HepG2 (cell line): Measurements from ENCODE around the gene EPHB6. TPM values are rescaled to one million over a fixed set of nuclear protein-coding genes. Genes with fewer than 3 reads are reported as not detected.

Experiments
- ATAC-seq: fragments of 200-7000 bp; cut with Tn5 transposase; 3 replicates; pipeline ENCODE4 v1.9.1; 2020; ENCODE audit warnings: mild to moderate bottlenecking, moderate library complexity
- BruUV-seq: library from RNA; stranded (reverse); fragments of 400-500 nt; replicated peaks from 2 replicates; lab custom pipeline; 2021; lab: Mats Ljungman, UMichigan
- CTCF ChIA-PET: fragments of 300-600 bp; formaldehyde crosslinking; extraction: SDS; loops from one replicate; lab custom pipeline; 2021; ENCODE audit warnings: low total read pairs, inconsistent platforms, low intra/inter-chr PET ratio; lab: Yijun Ruan, JAX
- POLR2A ChIA-PET: fragments of 350-600 bp; sonication (Branson Sonifier 250); formaldehyde crosslinking; loops from one replicate; lab custom pipeline; 2020; ENCODE audit warnings: antibody characterized with exemption, inconsistent platforms; lab: Yijun Ruan, JAX
- DNase-seq: peaks from one replicate; pipeline ENCODE4 v3.0.0-alpha.2; 2015; ENCODE audit warnings: low spot score
- FAIRE-seq: peaks from 3 replicates; lab custom pipeline; 2011; peaks lifted over from hg19 to GRCh38; lab: Jason Lieb, UNC
- H2AFZ ChIP-seq: one replicate; pipeline ENCODE4 v1.6.1; 2011; ENCODE audit warnings: low read length, inconsistent platforms
- H3K27ac ChIP-seq: fragments of 300-600 bp; 3 replicates; pipeline ENCODE4 v1.8.0; 2011; ENCODE audit warnings: mixed run types, mild to moderate bottlenecking, mixed read lengths, low read length, inconsistent platforms; ENCODE audit not compliant: insufficient read depth; ENCODE audit errors: extremely low read length
- H3K27me3 ChIP-seq, 2 experiments: fragments of 200-600 bp in 1 of 2; 2 replicates in 1 of 2; 3 replicates in 1 of 2; pipeline versions ENCODE4 v1.6.0 to v1.8.0; 2011; ENCODE audit warnings: low read length in 2 of 2, mild to moderate bottlenecking in 2 of 2, moderate library complexity in 2 of 2, inconsistent platforms in 1 of 2; ENCODE audit not compliant: insufficient read depth in 2 of 2, control insufficient read depth in 1 of 2
- H3K36me3 ChIP-seq, 2 experiments: fragments of 200-600 bp in 1 of 2; replicated peaks in 1 of 2; 2 replicates in 1 of 2; 3 replicates in 1 of 2; pipeline versions ENCODE4 v1.5.1 to v1.8.0; 2011; ENCODE audit warnings: low read length in 2 of 2, inconsistent platforms in 1 of 2; ENCODE audit not compliant: insufficient read depth in 2 of 2, control insufficient read depth in 1 of 2
- H3K4me1 ChIP-seq: 2 replicates; pipeline ENCODE4 v1.5.1; 2012; ENCODE audit warnings: low read length, inconsistent platforms; ENCODE audit not compliant: insufficient read depth
- H3K4me2 ChIP-seq: 2 replicates; pipeline ENCODE4 v1.6.0; 2011; ENCODE audit warnings: low read depth, low read length, inconsistent platforms
- H3K4me3 ChIP-seq, 3 experiments: fragments of 200-600 bp in 1 of 3; sonication (generic), shearing (Covaris generic) in 1 of 3; replicated peaks in 1 of 3; 2 replicates each; pipeline ENCODE4 v1.5.1; 2011 to 2016; ENCODE audit warnings: low read length in 3 of 3, inconsistent platforms in 2 of 3, low read depth in 2 of 3, mild to moderate bottlenecking in 2 of 3, control low read depth in 1 of 3, mixed read lengths in 1 of 3; ENCODE audit not compliant: insufficient read depth in 1 of 3
- H3K79me2 ChIP-seq: one replicate; pipeline ENCODE4 v1.6.1; 2011; ENCODE audit warnings: low read length, inconsistent platforms; ENCODE audit not compliant: insufficient read depth
- H3K9ac ChIP-seq: 2 replicates; pipeline ENCODE4 v1.6.0; 2011; ENCODE audit warnings: mild to moderate bottlenecking, low read depth, low read length, inconsistent platforms; ENCODE audit not compliant: insufficient read depth
- H3K9me3 ChIP-seq: 2 replicates; pipeline ENCODE4 v1.5.1; 2012; ENCODE audit warnings: mild to moderate bottlenecking, low read length
- H4K20me1 ChIP-seq: 2 replicates; pipeline ENCODE4 v1.6.0; 2011; ENCODE audit warnings: inconsistent platforms, mild to moderate bottlenecking, low read length, moderate library complexity; ENCODE audit not compliant: insufficient read depth
- CEBPG ChIP-seq: IDR thresholded peaks from 2 replicates; pipeline ENCODE4 v1.6.1; 2016
- ESRRA ChIP-seq: sonication (generic); formaldehyde crosslinking; IDR thresholded peaks from 2 replicates; pipeline ENCODE4 v1.5.1; 2020; ENCODE audit warnings: mild to moderate bottlenecking, low read depth, missing genetic modification reagents
- MEIS1 ChIP-seq: sonication (generic); formaldehyde crosslinking; IDR thresholded peaks from 2 replicates; pipeline ENCODE4 v1.9.0; 2021; ENCODE audit warnings: mild to moderate bottlenecking, missing genetic modification reagents, moderate library complexity, borderline replicate concordance
- MYC ChIP-seq: sonication (generic); formaldehyde crosslinking; IDR thresholded peaks from 2 replicates; pipeline ENCODE4 v1.9.0; 2021; ENCODE audit warnings: missing genetic modification reagents, borderline replicate concordance
- PRDM4 ChIP-seq: sonication (generic); formaldehyde crosslinking; IDR thresholded peaks from 2 replicates; pipeline ENCODE4 v1.9.0; 2021; ENCODE audit warnings: missing genetic modification reagents, borderline replicate concordance
- SRF ChIP-seq: IDR thresholded peaks from 2 replicates; pipeline ENCODE4 v1.6.1; 2011; ENCODE audit warnings: mild to moderate bottlenecking, low read depth, low read length, moderate library complexity
- ZBTB42 ChIP-seq: sonication (generic); formaldehyde crosslinking; IDR thresholded peaks from 2 replicates; pipeline ENCODE4 v1.5.0; 2020; ENCODE audit warnings: mild to moderate bottlenecking, missing genetic modification reagents
- ZNF317 ChIP-seq: sonication (generic); formaldehyde crosslinking; IDR thresholded peaks from 2 replicates; pipeline ENCODE4 v1.5.0; 2020; ENCODE audit warnings: mild to moderate bottlenecking, missing genetic modification reagents
- ZNF510 ChIP-seq: sonication (generic); formaldehyde crosslinking; IDR thresholded peaks from 2 replicates; pipeline ENCODE4 v1.4.0; 2020; ENCODE audit warnings: low read depth, mild to moderate bottlenecking, missing genetic modification reagents
- ZNF572 ChIP-seq: sonication (generic); formaldehyde crosslinking; IDR thresholded peaks from 2 replicates; pipeline ENCODE4 v1.5.1; 2020; ENCODE audit warnings: mild to moderate bottlenecking, missing genetic modification reagents
- ZNF609 ChIP-seq: sonication (generic); formaldehyde crosslinking; IDR thresholded peaks from 2 replicates; pipeline ENCODE4 v1.4.0; 2020; ENCODE audit warnings: mild to moderate bottlenecking, missing genetic modification reagents, borderline replicate concordance
- WGBS: methylation state at CpG from one replicate; pipeline ENCODE4 v1.1.6; 2017; ENCODE audit warnings: low lambda C conversion rate; 5-methylcytosine and 5-hydroxymethylcytosine counted together
- in situ Hi-C: cut with HindIII; loops from 2 replicates; pipeline ENCODE4 v1.10.0; 2017; ENCODE audit warnings: low pct_unique_long_range_greater_than_20kb; ENCODE audit not compliant: extremely low pct_ligation_motif_present
- intact Hi-C: fragments of 100-400 bp; cut with micrococcal nuclease; formaldehyde crosslinking; loops from one replicate; pipeline ENCODE4 v1.10.0; 2022; ENCODE audit not compliant: unreplicated experiment
- polyA plus RNA-seq, 8 experiments: library from polyadenylated mRNA; depleted of rRNA in 3 of 8; stranded (reverse) in 7 of 8; unstranded in 1 of 8; fragments of >200 nt; fragmentation: Illumina TruSeq in 4 of 8; extraction: Trizol in 4 of 8; gene quantifications; 2 replicates each; pipeline versions ENCODE4 v1.2.1 to v1.2.3, GENCODE V29; 2011 to 2016; ENCODE audit warnings: low read depth in 4 of 8, missing spikeins in 1 of 8, mixed read lengths in 1 of 8; ENCODE audit not compliant: insufficient read depth in 1 of 8
- total RNA-seq, 5 experiments: library from RNA; depleted of rRNA; stranded (reverse); fragments of >200 nt; fragmentation: Illumina TruSeq; extraction: Trizol; gene quantifications; 2 replicates each; pipeline ENCODE4 v1.2.3, GENCODE V29; 2016; ENCODE audit warnings: low read depth in 1 of 5

Gene EPHB6
- total and polyA plus RNA-seq, 2 of the 13 experiments (the other 11 are each of a cell fraction or from before 2014, with no cell fraction given) = not detected

- CTCF ChIA-PET = no interaction called here
- no peaks in the 10 kb centered on the region for H3K79me2 ChIP-seq
- no peaks in the 10 kb centered on the region for H4K20me1 ChIP-seq
- DNase-seq (no peak), FAIRE-seq (no peak), ATAC-seq (no peak)
- in situ Hi-C loops = no loop called here
- H3K9ac ChIP-seq = no peak overlapping the region
- no peaks in the 10 kb centered on the region for H3K36me3 ChIP-seq
- POLR2A ChIA-PET = no interaction called here
- no peak overlapping the region for H3K4me3 ChIP-seq
- no peaks in the 10 kb centered on the region for H3K9me3 ChIP-seq
- TF ChIP-seq MYC (CRISPR knock-in tag) = no peak
- H2AFZ ChIP-seq = no peak overlapping the region
- peaks cover 8 to 57% of the 10 kb centered on the region in 2 experiments; a peak in 4 of 5 replicates for H3K27me3 ChIP-seq
- no peak overlapping the region for H3K4me2 ChIP-seq
- intact Hi-C loops = no loop called here
- H3K27ac ChIP-seq = no peak overlapping the region
- 12% methylated on average over 4 of the region's 4 CpGs for WGBS
- H3K4me1 ChIP-seq = no peaks in the 10 kb centered on the region
- no TSS peak for BruUV-seq
Measured at GRCh38 chr7:142862351-142862750, 7.5 kb downstream of the EPHB6 start.

- H3K9ac ChIP-seq = no peak overlapping the region
- no peaks in the 10 kb centered on the region for H3K36me3 ChIP-seq
- H3K4me3 ChIP-seq = no peak overlapping the region
- no peak overlapping the region for H3K27ac ChIP-seq
- FAIRE-seq (no peak), DNase-seq (no peak), ATAC-seq (no peak)
- WGBS = 2% methylated on average over 6 of the region's 7 CpGs
- CTCF ChIA-PET = no interaction called here
- POLR2A ChIA-PET = no interaction called here
- intact Hi-C loops (no loop called here), in situ Hi-C loops (no loop called here)
- no peak overlapping the region for H3K4me2 ChIP-seq
- no peaks in the 10 kb centered on the region for H3K79me2 ChIP-seq
- no TSS peak for BruUV-seq
- no peaks in the 10 kb centered on the region for H3K9me3 ChIP-seq
- no peaks in the 10 kb centered on the region for H3K4me1 ChIP-seq
- H2AFZ ChIP-seq = no peak overlapping the region
- H4K20me1 ChIP-seq = no peaks in the 10 kb centered on the region
- peaks cover 8 to 61% of the 10 kb centered on the region in 2 experiments; a peak in 4 of 5 replicates for H3K27me3 ChIP-seq
- TF ChIP-seq ZNF572 = no peak
- no peak for TF ChIP-seq ZBTB42
- no peak for TF ChIP-seq ZNF609 (CRISPR knock-in tag)
- TF ChIP-seq MEIS1 (CRISPR knock-in tag) = no peak
- no peak for TF ChIP-seq ZNF510 (CRISPR knock-in tag)
- no peak for TF ChIP-seq SRF
- TF ChIP-seq CEBPG (CRISPR knock-in tag) = no peak
- TF ChIP-seq ZNF317 (CRISPR knock-in tag) = no peak
- TF ChIP-seq ESRRA = no peak
- no peak for TF ChIP-seq PRDM4 (CRISPR knock-in tag)
Measured at GRCh38 chr7:142862786-142863400, 8.0 kb downstream of the EPHB6 start.
